CD4-positive, alpha-beta memory T cell (primary cell): ENCODE results near the gene PTPN7. TPM values are rescaled to one million over a fixed set of nuclear protein-coding genes. Genes with fewer than 3 reads are reported as not detected.

Experiments
- CTCF ChIA-PET: fragments of 350-600 bp; sonication (Branson Sonifier 250); formaldehyde crosslinking; loops from one replicate; lab custom pipeline; 2021; ENCODE audit warnings: inconsistent platforms; ENCODE audit not compliant: partially characterized antibody; lab: Charles Lee
- POLR2A ChIA-PET: fragments of 350-600 bp; sonication (Branson Sonifier 250); formaldehyde crosslinking; loops from one replicate; lab custom pipeline; 2021; ENCODE audit not compliant: partially characterized antibody; lab: Charles Lee
- DNase-seq, 5 donors: peaks; one replicate each; pipeline versions ENCODE4 v3.0.0 to v3.0.0-alpha.2; 2020 to 2022; ENCODE audit warnings: mixed read lengths in 1 of 5
- H3K27ac ChIP-seq: one replicate; pipeline ENCODE4 v1.7.0; 2013; ENCODE audit warnings: low read depth, low read length
- H3K27me3 ChIP-seq: 2 replicates; pipeline ENCODE4 v1.7.0; 2013; ENCODE audit warnings: mild to moderate bottlenecking, low read length, moderate library complexity; ENCODE audit not compliant: insufficient read depth
- H3K36me3 ChIP-seq: 2 replicates; pipeline ENCODE4 v1.7.0; 2013; ENCODE audit warnings: mild to moderate bottlenecking, low read length, moderate library complexity; ENCODE audit not compliant: insufficient read depth
- H3K4me1 ChIP-seq: 2 replicates; pipeline ENCODE4 v1.7.0; 2013; ENCODE audit warnings: mild to moderate bottlenecking, low read length, moderate library complexity; ENCODE audit not compliant: insufficient read depth
- H3K4me3 ChIP-seq, 2 donors: one replicate each; pipeline ENCODE4 v1.7.0; 2013; ENCODE audit warnings: low read length in 2 of 2, mild to moderate bottlenecking in 1 of 2
- H3K9me3 ChIP-seq, 2 donors: one replicate each; pipeline ENCODE4 v1.7.0; 2013; ENCODE audit warnings: low read length in 2 of 2, control low read depth in 1 of 2; ENCODE audit not compliant: control insufficient read depth in 1 of 2
- H3K27ac Mint-ChIP-seq, 7 donors: one replicate each; pipeline ENCODE4 v1.8.0; 2020 to 2021; ENCODE audit warnings: mixed read lengths in 7 of 7, mild to moderate bottlenecking in 6 of 7, inconsistent platforms in 3 of 7, moderate library complexity in 3 of 7
- H3K27me3 Mint-ChIP-seq, 2 donors: one replicate each; pipeline ENCODE4 v1.8.0; 2020 to 2021; ENCODE audit warnings: mixed read lengths in 2 of 2
- H3K36me3 Mint-ChIP-seq, 2 donors: one replicate each; pipeline ENCODE4 v1.8.0; 2020 to 2021; ENCODE audit warnings: mixed read lengths in 2 of 2, inconsistent platforms in 1 of 2, mild to moderate bottlenecking in 1 of 2
- H3K4me1 Mint-ChIP-seq, 4 donors: one replicate each; pipeline ENCODE4 v1.8.0; 2020 to 2021; ENCODE audit warnings: mixed read lengths in 4 of 4, mild to moderate bottlenecking in 1 of 4
- H3K4me3 Mint-ChIP-seq, 8 donors: one replicate each; pipeline ENCODE4 v1.8.0; 2020 to 2021; ENCODE audit warnings: mixed read lengths in 8 of 8, mild to moderate bottlenecking in 7 of 8, moderate library complexity in 6 of 8, inconsistent platforms in 3 of 8
- H3K9me3 Mint-ChIP-seq, 8 donors: one replicate each; pipeline ENCODE4 v1.8.0; 2020 to 2021; ENCODE audit warnings: mixed read lengths in 8 of 8, mild to moderate bottlenecking in 5 of 8, inconsistent platforms in 3 of 8, moderate library complexity in 1 of 8
- intact Hi-C: fragments of 100-400 bp; cut with micrococcal nuclease; formaldehyde crosslinking; loops from one replicate; pipeline ENCODE4 v1.15.1; 2023
- polyA plus RNA-seq, 2 donors: library from polyadenylated mRNA; unstranded; fragments of 300-500 nt; fragmentation: Illumina TruSeq; gene quantifications; one replicate each; pipeline ENCODE4 v1.2.3, GENCODE V29; 2021
- total RNA-seq, 2 experiments: library from RNA; stranded (reverse); gene quantifications; one replicate each; pipeline ENCODE4 v1.2.3, GENCODE V29; 2021

Gene PTPN7
- total and polyA plus RNA-seq, 4 experiments from 2014 or later: 50.5 to 84.1 (median 68.0) TPM

GRCh38 chr1:202189918-202190715 is 29.7 kb upstream of the PTPN7 start:
- POLR2A ChIA-PET: interaction anchor here (1.2 kb wide), 1 partner anchor 30 kb away, joined by 3 read pairs; the partner anchor contains the start of gene PTPN7
- DNase-seq: no peak
- H3K27me3 Mint-ChIP-seq: peaks cover 8 to 12% of the 10 kb centered on the region in 2 donors

GRCh38 chr1:202189001-202189790 is 28.8 kb upstream of the PTPN7 start:
- H3K4me1 ChIP-seq: peaks cover 11% of the 10 kb centered on the region
- no peaks in the 10 kb centered on the region for H3K9me3 ChIP-seq
- ChIA-PET CTCF (interaction anchor here (0.8 to 3.0 kb wide), 18 partner anchors 8 to 530 kb away, joined by 3 to 30 read pairs (median 4); partner anchors contain the start of gene PTPN7), POLR2A (no interaction called here)
- peaks cover 13% of the 10 kb centered on the region for H3K27me3 ChIP-seq
- no peaks in the 10 kb centered on the region for H3K9me3 Mint-ChIP-seq
- no peaks in the 10 kb centered on the region for H3K36me3 ChIP-seq
- intact Hi-C loops: no loop called here
- H3K36me3 Mint-ChIP-seq: no peaks in the 10 kb centered on the region
- peak; percentile 62 to 73 (median 66) for DNase-seq
- no peak overlapping the region for H3K27ac ChIP-seq
- peaks cover 5 to 14% (median 8%) of the 10 kb centered on the region in 4 donors for H3K4me1 Mint-ChIP-seq
- no peak overlapping the region for H3K4me3 ChIP-seq
- H3K27me3 Mint-ChIP-seq: peaks cover 6 to 15% of the 10 kb centered on the region in 2 donors
- H3K27ac Mint-ChIP-seq: no peak overlapping the region
- H3K4me3 Mint-ChIP-seq: no peak overlapping the region

More at GRCh38 chr1:202189918-202190715, 29.7 kb upstream of the PTPN7 start:
- H3K4me1 Mint-ChIP-seq: peaks cover 0 to 5% (median 2%) of the 10 kb centered on the region in 4 donors
- intact Hi-C loops: no loop called here
- no peak overlapping the region for H3K27ac Mint-ChIP-seq
- Histone ChIP-seq H3K9me3 (no peaks in the 10 kb centered on the region), H3K4me1 (peaks cover 6% of the 10 kb centered on the region), H3K27ac (no peak overlapping the region), H3K36me3 (no peaks in the 10 kb centered on the region), H3K4me3 (no peak overlapping the region), H3K27me3 (peaks cover 14% of the 10 kb centered on the region)
- H3K9me3 Mint-ChIP-seq: no peaks in the 10 kb centered on the region
- no peak overlapping the region for H3K4me3 Mint-ChIP-seq
- H3K36me3 Mint-ChIP-seq: no peaks in the 10 kb centered on the region
- CTCF ChIA-PET: interaction anchor here (0.8 to 3.0 kb wide), 18 partner anchors 8 to 529 kb away, joined by 3 to 30 read pairs (median 4); partner anchors contain the start of gene PTPN7

GRCh38 chr1:202187697-202188407 is 27.4 kb upstream of the PTPN7 start:
- peak overlapping the region in 1 of 7 donors; percentile 29 for H3K27ac Mint-ChIP-seq
- DNase-seq: no peak
- POLR2A ChIA-PET: no interaction called here

GRCh38 chr1:202187041-202187671 is 26.8 kb upstream of the PTPN7 start:
- no peak overlapping the region for H3K27ac ChIP-seq
- Mint-ChIP-seq H3K27ac (no peak overlapping the region), H3K4me1 (peaks cover 9 to 16% (median 13%) of the 10 kb centered on the region in 4 donors)

More at GRCh38 chr1:202187697-202188407, 27.4 kb upstream of the PTPN7 start:
- Histone ChIP-seq H3K27me3 (peaks cover 3% of the 10 kb centered on the region), H3K36me3 (no peaks in the 10 kb centered on the region), H3K27ac (no peak overlapping the region), H3K9me3 (no peaks in the 10 kb centered on the region), H3K4me1 (peaks cover 5% of the 10 kb centered on the region), H3K4me3 (no peak overlapping the region)
- no peaks in the 10 kb centered on the region for H3K36me3 Mint-ChIP-seq
- CTCF ChIA-PET: interaction anchor here (0.9 to 5.2 kb wide), 8 partner anchors 12 to 531 kb away, joined by 3 to 41 read pairs (median 22); partner anchors contain the start of gene PTPN7
- peaks cover 9 to 16% (median 13%) of the 10 kb centered on the region in 4 donors for H3K4me1 Mint-ChIP-seq
- H3K4me3 Mint-ChIP-seq: peak overlapping the region in 1 of 8 donors; percentile 2
- H3K9me3 Mint-ChIP-seq: no peaks in the 10 kb centered on the region
- H3K27me3 Mint-ChIP-seq: peaks cover 4 to 13% of the 10 kb centered on the region in 2 donors
- intact Hi-C loops: no loop called here

GRCh38 chr1:202186327-202186726 is 25.9 kb upstream of the PTPN7 start:
- H3K36me3 ChIP-seq: no peaks in the 10 kb centered on the region
- Mint-ChIP-seq H3K36me3 (no peaks in the 10 kb centered on the region), H3K4me3 (no peak overlapping the region), H3K27me3 (peaks cover 4 to 6% of the 10 kb centered on the region in 2 donors), H3K4me1 (peaks cover 9 to 16% (median 13%) of the 10 kb centered on the region in 4 donors), H3K9me3 (no peaks in the 10 kb centered on the region), H3K27ac (no peak overlapping the region)
- ChIA-PET POLR2A (no interaction called here), CTCF (interaction anchor here (1.2 to 5.2 kb wide), 4 partner anchors 14 to 34 kb away, joined by 3 to 41 read pairs (median 22); partner anchors contain the start of gene PTPN7)
- no peaks in the 10 kb centered on the region for H3K9me3 ChIP-seq
- H3K27ac ChIP-seq: no peak overlapping the region
- no peaks in the 10 kb centered on the region for H3K27me3 ChIP-seq
- intact Hi-C loops: no loop called here
- no peak for DNase-seq
- peaks cover 5% of the 10 kb centered on the region for H3K4me1 ChIP-seq
- H3K4me3 ChIP-seq: no peak overlapping the region

More at GRCh38 chr1:202187041-202187671, 26.8 kb upstream of the PTPN7 start:
- no peak overlapping the region for H3K4me3 ChIP-seq
- no peaks in the 10 kb centered on the region for H3K36me3 Mint-ChIP-seq
- no peaks in the 10 kb centered on the region for H3K36me3 ChIP-seq
- CTCF ChIA-PET: interaction anchor here (0.9 to 5.2 kb wide), 5 partner anchors 25 to 92 kb away, joined by 3 to 41 read pairs (median 3); partner anchors contain the start of gene PTPN7
- H3K9me3 ChIP-seq: no peaks in the 10 kb centered on the region
- peaks cover 2 to 6% of the 10 kb centered on the region in 2 donors for H3K27me3 Mint-ChIP-seq
- peaks cover 5% of the 10 kb centered on the region for H3K4me1 ChIP-seq
- intact Hi-C loops: no loop called here
- no peak for DNase-seq
- POLR2A ChIA-PET: no interaction called here
- H3K27me3 ChIP-seq: no peaks in the 10 kb centered on the region
- no peak overlapping the region for H3K4me3 Mint-ChIP-seq
- no peaks in the 10 kb centered on the region for H3K9me3 Mint-ChIP-seq

GRCh38 chr1:202184750-202185460 is 24.5 kb upstream of the PTPN7 start:
- no peak overlapping the region for H3K27ac ChIP-seq
- Mint-ChIP-seq H3K27ac (peak overlapping the region in 1 of 7 donors; percentile 29), H3K4me1 (peaks cover 9 to 16% (median 13%) of the 10 kb centered on the region in 4 donors), H3K4me3 (no peak overlapping the region), H3K36me3 (no peaks in the 10 kb centered on the region), H3K9me3 (no peaks in the 10 kb centered on the region), H3K27me3 (peaks cover 4 to 6% of the 10 kb centered on the region in 2 donors)
- H3K36me3 ChIP-seq: no peaks in the 10 kb centered on the region
- no peak overlapping the region for H3K4me3 ChIP-seq
- H3K27me3 ChIP-seq: no peaks in the 10 kb centered on the region
- intact Hi-C loops: loop anchor here (1.0 to 2.0 kb wide), 3 partner anchors 30 to 534 kb away; no protein-coding TSS in a partner anchor
- H3K4me1 ChIP-seq: peaks cover 5% of the 10 kb centered on the region
- ChIA-PET CTCF (interaction anchor here (0.8 to 5.2 kb wide), 14 partner anchors 8 to 813 kb away, joined by 3 to 41 read pairs (median 4); partner anchors contain the start of gene PTPN7), POLR2A (no interaction called here)
- peak; percentile 43 to 56 (median 50) for DNase-seq
- H3K9me3 ChIP-seq: no peaks in the 10 kb centered on the region
